ENCODE measurements around the gene GNS.
"Not testable (repeated sequence)": the region's sequence is repeated elsewhere in the genome, so short reads cannot be mapped to it uniquely, and the experiment has no call there.

Gene GNS

GRCh38 chr12:64779354-64779974 is 20.3 kb upstream of the GNS start:
- no peak for DNase-seq

- not testable (repeated sequence) for DNase-seq
Measured at GRCh38 chr12:64775147-64775736, 16.0 kb upstream of the GNS start.

- DNase-seq: no peak
Measured at GRCh38 chr12:64773386-64773785, 14.2 kb upstream of the GNS start.

- no peak for DNase-seq
Measured at GRCh38 chr12:64767495-64767894, 8.3 kb upstream of the GNS start.

GRCh38 chr12:64760808-64761573 is 1.8 kb upstream of the GNS start:
- DNase-seq: no peak

- no peak for DNase-seq
Measured at GRCh38 chr12:64757771-64758170, 1.4 kb downstream of the GNS start.

GRCh38 chr12:64756376-64756775 is 2.8 kb downstream of the GNS start:
- DNase-seq: no peak

- no peak for DNase-seq
Measured at GRCh38 chr12:64753427-64753826, 5.8 kb downstream of the GNS start.

GRCh38 chr12:64752833-64753238 is 6.4 kb downstream of the GNS start:
- no peak for DNase-seq

- no peak for DNase-seq
Measured at GRCh38 chr12:64752032-64752431, 7.2 kb downstream of the GNS start.

- DNase-seq: no peak
Measured at GRCh38 chr12:64749461-64750200, 9.6 kb downstream of the GNS start.

GRCh38 chr12:64747695-64748094 is 11.5 kb downstream of the GNS start:
- DNase-seq: no peak

GRCh38 chr12:64746663-64747062 is 12.5 kb downstream of the GNS start:
- no peak for DNase-seq

- no peak for DNase-seq
Measured at GRCh38 chr12:64745980-64746379, 13.2 kb downstream of the GNS start.

GRCh38 chr12:64745259-64745807 is 13.9 kb downstream of the GNS start:
- no peak for DNase-seq

- DNase-seq: no peak
Measured at GRCh38 chr12:64744422-64745258, 14.6 kb downstream of the GNS start.

- no peak for DNase-seq
Measured at GRCh38 chr12:64743206-64743605, 16.0 kb downstream of the GNS start.

- no peak for DNase-seq
Measured at GRCh38 chr12:64742416-64742815, 16.8 kb downstream of the GNS start.

GRCh38 chr12:64740646-64741045 is 18.6 kb downstream of the GNS start:
- DNase-seq: no peak

GRCh38 chr12:64739778-64740177 is 19.4 kb downstream of the GNS start:
- no peak for DNase-seq

- DNase-seq: no peak
Measured at GRCh38 chr12:64737539-64737938, 21.7 kb downstream of the GNS start.

- DNase-seq: no peak
Measured at GRCh38 chr12:64736771-64737170, 22.4 kb downstream of the GNS start.
